Heart left ventricle (tissue), 16 donors: ENCODE data around the gene MIP. TPM values are rescaled to one million over a fixed set of nuclear protein-coding genes. Genes with fewer than 3 reads are reported as not detected.

ENCODE experiments used
- ATAC-seq, 4 donors: fragments of 200-7000 bp; cut with Tn5 transposase; one replicate each; pipeline ENCODE4 v1.9.1; 2020 to 2022; ENCODE audit warnings: moderate library complexity in 4 of 4, mild to moderate bottlenecking in 3 of 4, moderate number of reproducible peaks in 1 of 4
- DNase-seq, 5 donors: peaks; one replicate each; pipeline ENCODE4 v3.0.0-alpha.2; 2020
- H3K27ac ChIP-seq, 12 donors: fragments of 200-600 bp; sonication (generic) in 4 of 12; one replicate each; pipeline versions ENCODE4 v1.5.0 to v1.8.0; 2016 to 2022; ENCODE audit warnings: mild to moderate bottlenecking in 2 of 12
- H3K27me3 ChIP-seq, 9 donors: fragments of 200-600 bp; sonication (generic) in 2 of 9; one replicate each; pipeline versions ENCODE4 v1.5.1 to v1.8.0; 2016 to 2022; ENCODE audit warnings: mild to moderate bottlenecking in 3 of 9
- H3K36me3 ChIP-seq, 9 donors: fragments of 200-600 bp; sonication (generic) in 2 of 9; one replicate each; pipeline versions ENCODE4 v1.5.0 to v1.8.0; 2018 to 2022; ENCODE audit warnings: mild to moderate bottlenecking in 2 of 9
- H3K4me1 ChIP-seq, 12 donors: fragments of 200-600 bp; sonication (generic) in 4 of 12; one replicate each; pipeline versions ENCODE4 v1.5.0 to v1.8.0; 2016 to 2022; ENCODE audit warnings: mild to moderate bottlenecking in 3 of 12
- H3K4me3 ChIP-seq, 12 donors: fragments of 200-600 bp; sonication (generic) in 4 of 12; one replicate each; pipeline versions ENCODE4 v1.5.0 to v1.8.0; 2017 to 2022; ENCODE audit warnings: mild to moderate bottlenecking in 9 of 12, moderate library complexity in 4 of 12
- H3K9me3 ChIP-seq, 12 donors: fragments of 200-600 bp; sonication (generic) in 4 of 12; one replicate each; pipeline versions ENCODE4 v1.5.0 to v1.8.0; 2016 to 2022; ENCODE audit warnings: mild to moderate bottlenecking in 1 of 12
- POLR2A ChIP-seq, 2 donors: fragments of 450-650 bp; IDR thresholded peaks; one replicate each; pipeline ENCODE4 v1.6.1; 2017; ENCODE audit warnings: antibody characterized with exemption in 2 of 2, mild to moderate bottlenecking in 2 of 2, moderate library complexity in 2 of 2
- whole genome bisulfite sequencing, 4 donors: extraction: QIAGEN DNeasy Blood & Tissue Kit in 2 of 4; methylation state at CpG; one replicate each; pipeline versions ENCODE4 v1.1.5 to v1.1.7; 2013 to 2018; 5-methylcytosine and 5-hydroxymethylcytosine counted together
- intact Hi-C, 10 donors: fragments of 100-400 bp; cut with DNase I; formaldehyde crosslinking; loops; one replicate each; pipeline versions ENCODE4 v1.11.1 to v1.14.2; 2022
- polyA plus RNA-seq, 2 donors: library from polyadenylated mRNA; stranded (reverse); fragments of 200-250 nt; gene quantifications; one replicate each; pipeline ENCODE4 v1.2.3, GENCODE V29; 2013
- total RNA-seq, 9 donors: library from RNA; depleted of rRNA in 2 of 9; stranded (reverse); fragments of >200 nt in 2 of 9; fragmentation: NEBNext Ultra II Directional in 3 of 9; extraction: Animal tissue kit (Norgen Biotek cat#: 25700) in 3 of 9; gene quantifications; one replicate each; pipeline versions ENCODE4 v1.1.0 to v1.2.4, GENCODE V29; 2016 to 2023
- TF ChIP-seq, protein P1 (sequence below), 12 donors: fragments of 200-600 bp; sonication (generic) in 4 of 12; IDR thresholded peaks; one replicate each; pipeline versions ENCODE4 v1.5.0 to v1.8.0; 2018 to 2022; ENCODE audit warnings: antibody characterized with exemption in 12 of 12, mild to moderate bottlenecking in 5 of 12
- donor health status: ischemic (EF 13 %, LVEDD 7.1; RV severe dilation, severe dysfunction).
- donor health status: healthy with polysubstance abuse.
- donor health status: DM: no; HTN: yes; CAD: no.
- donor health status: DM: no; HTN: no; CAD: no.
- donor health status: ischemic (EF 25% LVEDD 6.9; RV normal size, moderate dysfunction).
- donor health status: ischemic (EF 25% LVEDD 5.7; RV mildly dilated, moderate dysfunction).
- donor health status: healthy.
- donor health status: DM: yes; HTN: yes; CAD: no.
- donor health status: ischemic (EF 35%, LVEDD 5.7; RV mildly dilated, moderate dysfunction).
- donor health status: nonischemic (EF 11% LVEDD 7.7; RV severe dilation, severe dysfunction).
- donor health status: DM: yes; HTN: yes; CAD: no.
- donor health status: PGD.
- donor health status: ischemic (EF 29% LVEDD 5.4; RV normal size, mild dysfunction).
- donor health status: nonischemic (EF 23%, LVEDD 6.1; RV moderate dilation, normal function).

The MIP gene
- total and polyA plus RNA-seq, 11 donors, result 0.28 to 0.32 TPM; not detected in 9

DNA sequence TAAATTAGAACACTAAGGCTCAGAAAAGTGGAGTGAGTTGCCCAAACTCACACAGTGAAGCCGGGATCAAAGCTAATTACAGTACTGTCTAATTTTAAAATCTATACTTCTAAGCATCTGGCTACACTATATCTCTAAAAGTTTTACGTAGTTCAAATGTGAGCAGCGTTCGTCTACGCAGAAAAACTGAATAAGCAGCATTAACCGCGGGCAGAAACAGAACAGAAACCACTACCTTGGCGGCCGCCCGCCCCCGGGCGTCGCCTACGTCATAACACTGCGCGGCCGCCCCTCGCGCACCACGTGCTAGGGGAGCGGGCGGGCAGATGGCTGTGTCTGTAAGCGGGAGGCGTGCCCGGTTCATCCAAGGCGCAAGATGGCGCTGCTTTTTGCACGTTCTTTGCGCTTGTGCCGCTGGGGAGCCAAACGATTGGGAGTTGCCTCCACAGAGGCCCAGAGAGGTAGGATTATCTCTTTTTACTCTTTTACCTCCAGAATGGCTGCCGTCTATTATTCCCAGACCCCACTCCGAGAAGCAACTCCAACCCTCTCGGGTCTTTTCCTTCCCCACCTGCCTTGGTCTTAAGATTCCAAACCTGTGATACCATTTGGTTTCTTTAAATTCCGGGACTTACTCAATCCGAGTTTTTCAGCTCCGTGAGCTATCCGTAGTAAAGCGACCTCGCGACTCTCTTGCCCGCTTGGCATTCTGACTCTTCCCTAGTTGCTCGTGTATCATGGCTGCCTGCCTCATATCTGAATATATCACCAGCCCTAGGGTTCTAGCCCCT, 14.0 kb upstream of the MIP start, which contains the start of gene SPRYD4:
Gene SPRYD4 (plus strand): TSS at position 363 of the 791 bp plus-strand sequence. CDS start 14 bp downstream, at position 377.
- peak in 1 of 2 donors; percentile 84 for TF ChIP-seq POLR2A (IDR thresholded peaks at IDR 0.05)
- TF ChIP-seq, protein P1, sequence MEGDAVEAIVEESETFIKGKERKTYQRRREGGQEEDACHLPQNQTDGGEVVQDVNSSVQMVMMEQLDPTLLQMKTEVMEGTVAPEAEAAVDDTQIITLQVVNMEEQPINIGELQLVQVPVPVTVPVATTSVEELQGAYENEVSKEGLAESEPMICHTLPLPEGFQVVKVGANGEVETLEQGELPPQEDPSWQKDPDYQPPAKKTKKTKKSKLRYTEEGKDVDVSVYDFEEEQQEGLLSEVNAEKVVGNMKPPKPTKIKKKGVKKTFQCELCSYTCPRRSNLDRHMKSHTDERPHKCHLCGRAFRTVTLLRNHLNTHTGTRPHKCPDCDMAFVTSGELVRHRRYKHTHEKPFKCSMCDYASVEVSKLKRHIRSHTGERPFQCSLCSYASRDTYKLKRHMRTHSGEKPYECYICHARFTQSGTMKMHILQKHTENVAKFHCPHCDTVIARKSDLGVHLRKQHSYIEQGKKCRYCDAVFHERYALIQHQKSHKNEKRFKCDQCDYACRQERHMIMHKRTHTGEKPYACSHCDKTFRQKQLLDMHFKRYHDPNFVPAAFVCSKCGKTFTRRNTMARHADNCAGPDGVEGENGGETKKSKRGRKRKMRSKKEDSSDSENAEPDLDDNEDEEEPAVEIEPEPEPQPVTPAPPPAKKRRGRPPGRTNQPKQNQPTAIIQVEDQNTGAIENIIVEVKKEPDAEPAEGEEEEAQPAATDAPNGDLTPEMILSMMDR (IDR thresholded peaks at IDR 0.05), result peak in 10 of 12 donors; percentile 18 to 64 (median 38)
- H3K36me3 ChIP-seq, result peaks cover 0 to 27% (median 2%) of the 10 kb centered on the region in 9 donors
- DNase-seq (peak; percentile 94 to 96 (median 94)), ATAC-seq (peak; percentile 96 to 99 (median 97))
- H3K4me3 ChIP-seq, result peak within 1 kb of the TSS; percentile 53 to 95 (median 78)
- intact Hi-C loops, result loop anchor here in 9 of 10 donors (2.0 to 10.0 kb wide), 12 partner anchors 20 to 344 kb away; partner anchors contain the start of genes ESYT1 (in 5 of the 9), IL23A (in 5 of the 9), PAN2 (in 5 of the 9) and CNPY2 (in 2 of the 9)
- H3K4me1 ChIP-seq, result peaks cover 0 to 34% (median 10%) of the 10 kb centered on the region in 12 donors
- H3K27ac ChIP-seq, result peak within 1 kb of the TSS; percentile 40 to 95 (median 89)
- H3K9me3 ChIP-seq, result no peaks in the 10 kb centered on the region
- WGBS, 4 donors, result 0% methylated on average over 30 to 43 of the region's 43 CpGs
- H3K27me3 ChIP-seq, result no peaks in the 10 kb centered on the region

DNA sequence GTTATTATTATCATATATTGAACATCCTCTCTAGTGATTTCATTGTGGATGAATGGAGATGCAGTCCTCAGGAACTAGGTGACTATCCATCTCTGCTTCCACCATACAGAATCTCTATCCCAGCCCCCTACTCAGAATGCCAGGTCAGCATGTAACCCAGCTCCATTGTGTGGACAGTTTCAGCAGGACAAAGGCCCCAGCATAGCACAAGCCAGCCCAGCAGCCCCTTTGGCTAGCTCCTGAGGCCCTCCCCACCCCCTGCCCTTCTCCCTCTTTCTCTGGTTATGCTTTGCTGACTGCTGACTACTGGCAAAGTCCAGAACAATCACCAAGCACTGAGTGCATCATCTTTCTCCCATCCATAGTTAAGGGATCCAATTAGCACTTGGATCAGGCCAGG, 8.1 kb upstream of the MIP start:
- no peak overlapping the region for H3K4me3 ChIP-seq
- no peaks in the 10 kb centered on the region for H3K36me3 ChIP-seq
- no peaks in the 10 kb centered on the region for H3K27me3 ChIP-seq
- peaks cover 0 to 7% (median 0%) of the 10 kb centered on the region in 12 donors for H3K4me1 ChIP-seq
- intact Hi-C loops, result loop anchor here (5.0 to 10.0 kb wide), 9 partner anchors 98 to 338 kb away; partner anchors contain the start of genes IL23A (in 5 of the 10), PAN2 (in 5 of the 10), ESYT1 (in 4 of the 10) and APOF (in 2 of the 10)
- H3K27ac ChIP-seq, result no peak overlapping the region
- no peak for DNase-seq
- no peak for ATAC-seq
- TF ChIP-seq, protein P1 (IDR thresholded peaks at IDR 0.05), result no peak
- no peak for TF ChIP-seq POLR2A (IDR thresholded peaks at IDR 0.05)
- no peaks in the 10 kb centered on the region for H3K9me3 ChIP-seq

DNA sequence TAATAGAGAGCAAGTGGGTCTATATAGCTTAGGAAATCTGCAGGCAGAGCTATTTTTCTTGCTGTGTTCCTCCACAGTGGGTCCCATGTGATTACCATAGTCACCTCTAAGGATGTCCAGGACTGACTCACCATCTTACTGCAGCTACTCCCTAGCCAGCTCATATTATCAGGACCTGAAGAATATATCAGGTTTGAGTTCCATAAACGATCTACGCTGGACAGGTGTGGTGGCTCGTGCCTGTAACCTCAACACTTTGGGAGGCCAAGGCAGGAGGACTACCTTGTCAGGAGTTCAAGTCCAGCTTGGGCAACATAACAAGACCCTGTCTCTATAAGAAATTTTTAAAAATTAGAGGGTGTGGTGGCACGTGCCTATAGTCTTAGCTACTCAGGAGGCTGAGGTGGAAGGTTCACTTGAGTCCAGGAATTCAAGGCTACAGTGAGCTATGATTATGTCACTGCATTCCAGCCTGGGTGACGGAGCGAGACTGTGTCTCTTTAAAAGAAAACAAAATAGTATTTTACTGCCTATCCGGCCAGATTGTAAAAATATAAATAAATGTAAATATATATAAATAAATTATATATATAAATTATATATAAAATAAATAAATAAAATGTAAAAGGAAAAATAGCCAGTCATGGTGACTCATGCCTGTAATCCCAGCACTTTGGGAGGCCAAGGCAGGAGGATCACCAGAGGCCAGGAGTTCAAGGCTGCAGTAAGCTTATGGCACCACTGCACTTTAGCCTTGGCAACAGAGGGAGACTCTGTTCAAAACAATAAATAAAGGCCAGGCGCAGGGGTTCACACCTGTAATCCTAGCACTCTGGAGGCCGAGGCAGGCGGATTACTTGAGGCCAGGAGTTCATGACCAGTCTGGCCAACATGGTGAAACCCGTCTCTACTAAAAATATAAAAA, 7.0 kb upstream of the MIP start:
- no peak for ATAC-seq
- no peaks in the 10 kb centered on the region for H3K9me3 ChIP-seq
- WGBS, 4 donors, result 83 to 89% (median 87%) methylated on average over 11 of the region's 11 CpGs
- intact Hi-C loops, result loop anchor here (5.0 to 10.0 kb wide), 9 partner anchors 97 to 337 kb away; partner anchors contain the start of genes IL23A (in 5 of the 10), PAN2 (in 5 of the 10), ESYT1 (in 4 of the 10) and APOF (in 2 of the 10)
- H3K36me3 ChIP-seq, result no peaks in the 10 kb centered on the region
- no peaks in the 10 kb centered on the region for H3K27me3 ChIP-seq
- DNase-seq, result no peak
- H3K4me1 ChIP-seq, result peaks cover 0 to 7% (median 0%) of the 10 kb centered on the region in 12 donors
- H3K27ac ChIP-seq, result no peak overlapping the region
- TF ChIP-seq, protein P1 (IDR thresholded peaks at IDR 0.05), result no peak
- TF ChIP-seq POLR2A (IDR thresholded peaks at IDR 0.05), result no peak
- no peak overlapping the region for H3K4me3 ChIP-seq
